ENCODE measurements around the gene PECR. TPM values are rescaled to one million over a fixed set of nuclear protein-coding genes. Genes with fewer than 3 reads are reported as not detected.

The PECR gene
- total and polyA plus RNA-seq, 10 of the 15 experiments (the other 5 are each of a cell fraction or from before 2014, with no cell fraction given), result 7.6 to 37.4 (median 25.7) TPM

DNA sequence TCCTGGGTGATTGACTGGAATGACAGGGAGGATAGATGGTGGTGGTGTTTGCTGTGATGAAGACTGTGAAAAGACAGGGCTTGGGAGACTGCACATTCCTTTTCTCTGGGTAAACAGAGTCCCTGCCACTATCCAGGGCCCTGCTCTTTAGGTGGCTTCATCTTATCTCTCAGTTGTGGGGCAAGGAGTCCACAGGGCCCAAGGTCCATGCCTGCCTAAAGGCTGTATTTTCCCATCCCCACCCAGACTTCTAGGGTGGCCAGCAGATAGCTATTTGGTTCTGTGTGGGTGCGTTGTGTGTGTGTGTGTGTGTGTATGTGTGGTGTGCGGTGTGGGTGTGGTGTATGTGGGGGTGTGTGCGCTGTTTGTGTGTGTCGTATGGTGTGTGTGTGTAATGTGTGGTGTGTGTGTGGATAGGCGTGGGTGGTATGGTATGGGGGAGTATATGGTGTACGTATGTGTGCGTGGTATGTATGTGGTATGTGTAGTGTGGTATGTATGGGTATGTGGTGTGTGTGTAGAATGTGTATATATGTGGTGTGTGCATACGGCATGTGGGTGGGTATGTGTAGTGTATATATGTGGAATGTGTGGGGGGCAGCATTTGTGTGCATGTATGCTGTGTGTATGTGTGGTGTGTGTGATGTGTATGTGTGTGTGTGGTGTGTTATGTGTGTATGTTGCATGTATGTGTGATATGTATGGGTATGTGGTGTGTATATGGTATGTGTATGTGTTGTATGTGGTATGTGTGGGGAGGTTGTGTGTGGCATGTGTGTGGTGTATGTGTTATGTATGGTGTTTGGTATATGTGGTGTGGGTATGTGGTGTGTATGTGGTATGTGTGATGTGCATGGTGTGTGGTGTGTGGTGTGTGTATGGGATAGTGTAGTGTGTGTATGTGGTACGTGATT is 17.1 kb upstream of the PECR start:
- no peak overlapping the region for H3K4me2 ChIP-seq (ENCODE audit: control insufficient read depth, insufficient read depth)
- no TSS peak for BruUV-seq (replicated peaks)
- RAD21 ChIA-PET (ENCODE audit: unreplicated experiment), result no interaction called here
- CTCF ChIA-PET, result no interaction called here
- TF ChIP-seq EZH2 (IDR thresholded peaks at IDR 0.05; ENCODE audit: borderline replicate concordance, control insufficient read depth, low read depth, low read length) (no peak), HDGF (IDR thresholded peaks at IDR 0.05) (0 out of 2 replicates have a peak, but pooled peaks have one; percentile 41)
- no peak overlapping the region for H2AFZ ChIP-seq (ENCODE audit: control insufficient read depth, low read depth, low read length)
- ATAC-seq, result no peak
- in situ Hi-C loops (cut with MboI) (no loop called here), intact Hi-C loops (cut with micrococcal nuclease; ENCODE audit: unreplicated experiment) (no loop called here)
- WGBS (ENCODE audit: insufficient coverage, insufficient replicate concordance, low lambda C conversion rate, missing lambda C conversion rate), result 84% methylated on average over 9 of the region's 9 CpGs
- SMC1A ChIA-PET (ENCODE audit: uncharacterized antibody, unreplicated experiment), result no interaction called here
- H3K27ac ChIP-seq (ENCODE audit: control insufficient read depth, insufficient read depth), result no peak overlapping the region
- DNase-seq (ENCODE audit: low read depth, low spot score), result no peak
- H3K36me3 ChIP-seq (ENCODE audit: control insufficient read depth in 2 of 2, insufficient read depth in 2 of 2, low read length in 1 of 2), result no peaks in the 10 kb centered on the region
- no peaks in the 10 kb centered on the region for H3K79me2 ChIP-seq (ENCODE audit: control insufficient read depth, insufficient read depth, low read length)
- H3K4me3 ChIP-seq, result no peak overlapping the region
- H4K20me1 ChIP-seq (ENCODE audit: control insufficient read depth, insufficient read depth), result no peaks in the 10 kb centered on the region
- no peaks in the 10 kb centered on the region for H3K27me3 ChIP-seq (replicated peaks in 1 of 2; ENCODE audit: control insufficient read depth in 2 of 2, insufficient read depth in 2 of 2, low read length in 1 of 2)
- no peak overlapping the region for H3K9ac ChIP-seq (ENCODE audit: control insufficient read depth, insufficient read depth, low read length)
- FAIRE-seq, result peak; percentile 52
- POLR2A ChIA-PET, result no interaction called here
- H3K9me3 ChIP-seq (replicated peaks; ENCODE audit: control insufficient read depth, insufficient read depth, low read length), result no peaks in the 10 kb centered on the region
- H3K4me1 ChIP-seq (ENCODE audit: control insufficient read depth, insufficient read depth, low read length), result no peaks in the 10 kb centered on the region

DNA sequence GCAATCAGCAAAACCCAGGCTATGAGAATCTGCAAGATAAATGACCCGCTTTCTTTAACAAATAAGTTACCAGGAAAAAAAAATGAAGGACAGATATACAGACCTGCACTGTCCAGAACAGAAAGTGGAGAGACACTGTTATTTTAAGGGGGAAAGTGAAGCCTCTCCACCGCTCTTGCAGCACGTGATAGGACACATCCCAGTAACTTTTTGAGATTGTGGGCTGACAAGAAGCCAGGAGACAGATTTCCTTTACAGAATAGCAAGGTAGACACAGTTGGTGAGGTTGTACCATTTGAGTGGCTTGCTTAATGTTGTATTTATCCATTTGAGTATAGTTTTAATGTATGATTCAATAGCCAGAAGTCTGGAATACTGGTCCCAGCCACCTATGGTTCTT is 13.1 kb upstream of the PECR start:
- Histone ChIP-seq H3K36me3 (ENCODE audit: control insufficient read depth in 2 of 2, insufficient read depth in 2 of 2, low read length in 1 of 2) (no peaks in the 10 kb centered on the region), H3K4me1 (ENCODE audit: control insufficient read depth, insufficient read depth, low read length) (peaks cover 11% of the 10 kb centered on the region), H3K9me3 (replicated peaks; ENCODE audit: control insufficient read depth, insufficient read depth, low read length) (no peaks in the 10 kb centered on the region; the same call in 2 of the 3 replicates), H3K27ac (ENCODE audit: control insufficient read depth, insufficient read depth) (no peak overlapping the region), H3K27me3 (replicated peaks in 1 of 2; ENCODE audit: control insufficient read depth in 2 of 2, insufficient read depth in 2 of 2, low read length in 1 of 2) (no peaks in the 10 kb centered on the region), H3K4me2 (ENCODE audit: control insufficient read depth, insufficient read depth) (no peak overlapping the region), H3K9ac (ENCODE audit: control insufficient read depth, insufficient read depth, low read length) (no peak overlapping the region), H3K4me3 (no peak overlapping the region), H4K20me1 (ENCODE audit: control insufficient read depth, insufficient read depth) (no peaks in the 10 kb centered on the region), H3K79me2 (ENCODE audit: control insufficient read depth, insufficient read depth, low read length) (no peaks in the 10 kb centered on the region), H2AFZ (ENCODE audit: control insufficient read depth, low read depth, low read length) (no peak overlapping the region)
- RAD21 ChIA-PET (ENCODE audit: unreplicated experiment), result interaction anchor here (1.3 kb wide), 1 partner anchor 61 kb away, joined by 4 read pairs; no protein-coding TSS in a partner anchor
- FAIRE-seq (no peak), DNase-seq (ENCODE audit: low read depth, low spot score) (no peak), ATAC-seq (no peak)
- POLR2A ChIA-PET, result interaction anchor here (1.4 kb wide), 1 partner anchor 13 kb away, joined by 4 read pairs; the partner anchor contains the start of gene PECR
- no TSS peak for BruUV-seq (replicated peaks)
- CTCF ChIA-PET, result interaction anchor here (1.0 to 2.0 kb wide), 5 partner anchors 9 to 72 kb away, joined by 3 to 9 read pairs (median 5); partner anchors contain the start of gene XRCC5
- WGBS (ENCODE audit: insufficient coverage, insufficient replicate concordance, low lambda C conversion rate, missing lambda C conversion rate), result 63% methylated on average over 3 of the region's 3 CpGs
- intact Hi-C loops (cut with micrococcal nuclease; ENCODE audit: unreplicated experiment) (no loop called here), in situ Hi-C loops (cut with MboI) (no loop called here)
- SMC1A ChIA-PET (ENCODE audit: uncharacterized antibody, unreplicated experiment), result no interaction called here
- TF ChIP-seq CHD2 (IDR thresholded peaks at IDR 0.05; ENCODE audit: borderline replicate concordance, low read depth, low read length), result no peak
- no peak for TF ChIP-seq CBFB (IDR thresholded peaks at IDR 0.05; ENCODE audit: low read depth)
- TF ChIP-seq, protein P1, sequence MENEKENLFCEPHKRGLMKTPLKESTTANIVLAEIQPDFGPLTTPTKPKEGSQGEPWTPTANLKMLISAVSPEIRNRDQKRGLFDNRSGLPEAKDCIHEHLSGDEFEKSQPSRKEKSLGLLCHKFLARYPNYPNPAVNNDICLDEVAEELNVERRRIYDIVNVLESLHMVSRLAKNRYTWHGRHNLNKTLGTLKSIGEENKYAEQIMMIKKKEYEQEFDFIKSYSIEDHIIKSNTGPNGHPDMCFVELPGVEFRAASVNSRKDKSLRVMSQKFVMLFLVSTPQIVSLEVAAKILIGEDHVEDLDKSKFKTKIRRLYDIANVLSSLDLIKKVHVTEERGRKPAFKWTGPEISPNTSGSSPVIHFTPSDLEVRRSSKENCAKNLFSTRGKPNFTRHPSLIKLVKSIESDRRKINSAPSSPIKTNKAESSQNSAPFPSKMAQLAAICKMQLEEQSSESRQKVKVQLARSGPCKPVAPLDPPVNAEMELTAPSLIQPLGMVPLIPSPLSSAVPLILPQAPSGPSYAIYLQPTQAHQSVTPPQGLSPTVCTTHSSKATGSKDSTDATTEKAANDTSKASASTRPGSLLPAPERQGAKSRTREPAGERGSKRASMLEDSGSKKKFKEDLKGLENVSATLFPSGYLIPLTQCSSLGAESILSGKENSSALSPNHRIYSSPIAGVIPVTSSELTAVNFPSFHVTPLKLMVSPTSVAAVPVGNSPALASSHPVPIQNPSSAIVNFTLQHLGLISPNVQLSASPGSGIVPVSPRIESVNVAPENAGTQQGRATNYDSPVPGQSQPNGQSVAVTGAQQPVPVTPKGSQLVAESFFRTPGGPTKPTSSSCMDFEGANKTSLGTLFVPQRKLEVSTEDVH (IDR thresholded peaks at IDR 0.05; ENCODE audit: low read depth, partially characterized antibody), result no peak
- no peak for TF ChIP-seq SUPT20H (IDR thresholded peaks at IDR 0.05; ENCODE audit: borderline replicate concordance, control insufficient read depth, low read depth, low read length)
- TF ChIP-seq, protein P2, sequence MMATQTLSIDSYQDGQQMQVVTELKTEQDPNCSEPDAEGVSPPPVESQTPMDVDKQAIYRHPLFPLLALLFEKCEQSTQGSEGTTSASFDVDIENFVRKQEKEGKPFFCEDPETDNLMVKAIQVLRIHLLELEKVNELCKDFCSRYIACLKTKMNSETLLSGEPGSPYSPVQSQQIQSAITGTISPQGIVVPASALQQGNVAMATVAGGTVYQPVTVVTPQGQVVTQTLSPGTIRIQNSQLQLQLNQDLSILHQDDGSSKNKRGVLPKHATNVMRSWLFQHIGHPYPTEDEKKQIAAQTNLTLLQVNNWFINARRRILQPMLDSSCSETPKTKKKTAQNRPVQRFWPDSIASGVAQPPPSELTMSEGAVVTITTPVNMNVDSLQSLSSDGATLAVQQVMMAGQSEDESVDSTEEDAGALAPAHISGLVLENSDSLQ (IDR thresholded peaks at IDR 0.05), result no peak
- TF ChIP-seq, protein P3, sequence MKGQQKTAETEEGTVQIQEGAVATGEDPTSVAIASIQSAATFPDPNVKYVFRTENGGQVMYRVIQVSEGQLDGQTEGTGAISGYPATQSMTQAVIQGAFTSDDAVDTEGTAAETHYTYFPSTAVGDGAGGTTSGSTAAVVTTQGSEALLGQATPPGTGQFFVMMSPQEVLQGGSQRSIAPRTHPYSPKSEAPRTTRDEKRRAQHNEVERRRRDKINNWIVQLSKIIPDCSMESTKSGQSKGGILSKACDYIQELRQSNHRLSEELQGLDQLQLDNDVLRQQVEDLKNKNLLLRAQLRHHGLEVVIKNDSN (IDR thresholded peaks at IDR 0.05; ENCODE audit: borderline replicate concordance, extremely low read length, insufficient read depth, low read depth, low read length), result no peak
- no peak for TF ChIP-seq MXI1 (IDR thresholded peaks at IDR 0.05; ENCODE audit: low read depth, low read length)
- no peak for TF ChIP-seq ESRRA (IDR thresholded peaks at IDR 0.05; ENCODE audit: low read length)

Data from GM12878 (cell line).